Endothelial cell of umbilical vein (primary cell): ENCODE data around the gene MED15.

Source experiments
- GATA2 ChIP-seq: IDR thresholded peaks from 2 replicates; pipeline ENCODE4 v1.7.0; 2011; ENCODE audit warnings: low read depth, mild to moderate bottlenecking, moderate library complexity, mixed read lengths, low read length; ENCODE audit not compliant: insufficient read length, insufficient read depth
- MAX ChIP-seq: IDR thresholded peaks from 2 replicates; pipeline ENCODE4 v1.6.1; 2011; ENCODE audit not compliant: insufficient read depth, insufficient read length

GRCh38 chr22:20586403-20586745 is 79.0 kb downstream of the MED15 start:
- TF ChIP-seq GATA2 (no peak), MAX (no peak)
